ENCODE data around the gene DLST.

DLST gene

GRCh38 chr14:74881431-74882102, at the start of gene DLST:
Gene DLST (plus strand): TSS chr14:74881916. CDS start chr14:74881954, 38 bp downstream.
- peak; percentile 86 for DNase-seq

GRCh38 chr14:74832849-74833248, 48.9 kb upstream of the DLST start:
- no peak for DNase-seq

GRCh38 chr14:74834692-74835392, 46.9 kb upstream of the DLST start:
- DNase-seq: no peak

GRCh38 chr14:74835645-74836250, 46.0 kb upstream of the DLST start:
- no peak for DNase-seq

DNA sequence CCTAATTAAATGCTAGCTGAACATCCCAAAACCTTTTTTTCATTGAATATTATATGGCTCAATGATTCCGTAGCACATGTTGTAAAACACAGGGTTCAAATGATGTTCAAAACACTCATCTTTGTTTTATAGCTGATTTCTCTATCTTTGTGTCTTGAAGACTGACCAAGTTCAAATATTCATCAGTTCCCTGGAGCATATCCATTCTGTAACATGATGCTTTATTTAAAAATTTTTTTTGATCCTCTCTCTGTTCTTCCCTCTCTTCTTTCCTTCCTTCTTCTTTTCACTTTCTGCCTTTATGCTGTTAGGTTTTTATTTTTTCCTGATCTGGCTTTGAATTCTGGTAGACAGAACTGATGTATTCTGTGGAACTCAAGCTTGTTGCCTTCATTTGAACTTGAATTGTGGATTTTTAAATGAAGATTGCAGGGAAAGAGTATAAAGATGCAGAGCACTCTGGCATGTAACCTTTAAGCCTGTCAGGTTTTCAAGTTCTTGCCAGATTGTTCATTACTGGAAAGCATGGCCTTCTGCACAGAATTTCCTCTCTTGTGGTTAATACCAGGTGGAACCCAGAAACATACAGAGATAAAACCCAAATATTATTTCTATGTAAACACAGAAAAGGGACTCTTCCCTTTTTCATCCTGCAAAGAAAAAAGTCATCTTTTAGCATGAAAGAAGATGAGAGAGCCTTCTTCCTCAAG, 45.3 kb upstream of the DLST start:
- DNase-seq: no peak

GRCh38 chr14:74838166-74838565, 43.5 kb upstream of the DLST start:
- DNase-seq: no peak

DNA sequence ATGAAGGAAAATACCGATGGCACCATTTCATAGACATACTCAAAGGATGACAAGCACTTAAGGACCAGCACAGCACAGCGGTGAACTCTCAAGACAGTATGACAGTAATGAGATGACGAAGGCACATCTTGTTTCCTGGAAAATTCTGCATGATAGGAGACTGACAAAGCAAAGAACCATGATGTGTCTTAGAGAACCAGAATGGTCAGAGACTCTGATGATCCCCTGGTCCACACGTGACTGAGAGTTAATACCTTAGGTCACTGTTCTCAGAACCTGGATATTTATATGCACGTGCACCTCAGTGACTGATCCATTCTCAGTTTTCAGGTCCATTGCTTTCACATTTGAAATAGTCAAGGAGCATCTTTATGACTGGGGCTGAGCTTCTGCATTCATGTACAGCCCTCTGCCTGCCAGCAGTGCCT, 41.1 kb upstream of the DLST start:
- no peak for DNase-seq

DNA sequence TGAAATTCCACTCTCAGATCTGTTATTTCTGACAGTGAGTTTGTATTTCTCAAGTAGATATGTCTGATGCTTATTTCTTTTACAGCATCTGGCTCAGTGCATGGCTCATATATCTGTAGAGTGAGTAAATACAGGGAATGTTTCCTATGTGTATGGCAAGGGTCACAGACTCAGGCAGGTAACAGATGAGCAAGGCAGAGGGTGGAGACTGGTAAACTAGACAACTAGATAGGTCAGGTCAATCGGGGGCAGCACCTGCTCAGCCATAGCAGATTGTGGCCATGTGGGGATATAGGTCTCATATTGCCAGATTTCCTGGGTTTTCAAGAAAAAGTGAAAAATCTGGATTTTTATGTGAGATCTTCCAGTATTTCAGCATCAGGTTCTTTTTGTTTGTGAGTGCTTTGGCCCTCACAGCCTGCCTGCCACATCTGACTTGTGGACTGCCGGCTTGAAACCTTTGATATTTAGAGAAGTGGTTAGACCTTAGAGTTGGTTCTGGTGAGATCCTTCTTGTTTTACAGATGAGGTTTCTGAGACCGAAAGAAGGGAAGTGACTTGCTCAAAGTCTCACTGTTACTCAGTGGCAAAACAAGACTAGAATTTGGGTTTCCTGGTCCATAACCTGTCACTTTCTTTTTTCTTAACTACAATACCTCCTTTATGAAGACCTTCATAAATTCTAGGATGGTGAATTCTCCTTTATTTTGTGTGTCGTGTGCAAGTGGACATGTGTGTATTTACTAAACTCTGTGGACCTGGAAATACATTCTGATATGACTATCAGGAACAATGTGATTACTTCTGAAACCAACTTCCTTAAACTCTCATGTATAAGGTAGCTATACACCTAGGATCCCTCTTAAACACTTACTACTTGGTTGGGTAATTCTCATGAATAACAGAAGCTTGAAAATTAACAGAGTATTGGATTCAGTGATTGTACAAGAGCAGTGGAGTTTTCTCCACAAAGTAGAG, 40.2 kb upstream of the DLST start:
- no peak for DNase-seq

DNA sequence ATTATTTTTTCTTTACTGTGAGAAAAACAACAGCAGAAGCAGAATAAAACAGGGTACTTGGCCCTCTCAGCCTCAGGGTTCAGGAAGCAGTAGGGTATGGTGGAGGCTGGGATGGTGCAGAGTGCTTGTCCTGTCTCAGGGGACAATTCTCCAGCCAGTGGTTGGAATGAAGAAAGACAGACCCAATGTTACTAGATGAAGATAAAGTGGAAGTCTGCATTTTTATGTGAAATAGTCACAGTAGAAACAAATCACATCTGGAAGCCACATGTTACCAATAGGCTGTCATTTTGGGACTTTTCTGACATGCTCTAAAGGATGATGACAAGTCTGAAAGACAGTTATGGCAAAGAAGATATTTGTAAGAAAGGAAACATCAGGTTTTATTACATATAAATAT, 38.1 kb upstream of the DLST start:
- no peak for DNase-seq

DNA sequence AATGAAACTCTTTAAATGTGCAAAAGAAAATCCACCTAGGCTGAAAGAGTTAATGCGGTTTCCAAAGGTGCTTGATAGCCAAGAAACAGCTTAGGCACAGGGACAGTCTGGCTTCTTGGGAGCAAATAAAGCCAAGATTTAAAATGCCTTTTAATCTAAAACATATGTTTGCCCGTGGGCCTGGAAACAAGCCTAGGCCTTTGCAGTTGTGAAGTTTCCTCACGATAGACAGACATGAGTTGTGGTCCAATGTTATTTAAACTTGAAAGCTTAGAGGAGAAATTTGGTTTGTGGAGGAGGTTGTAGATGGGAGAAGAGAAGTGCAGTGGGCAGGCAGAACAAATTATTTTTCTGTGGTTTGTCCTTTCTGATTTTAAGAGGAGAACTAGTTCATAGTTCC, 35.5 kb upstream of the DLST start:
- DNase-seq: no peak

GRCh38 chr14:74846968-74847665, 34.6 kb upstream of the DLST start:
- DNase-seq: no peak

GRCh38 chr14:74848768-74849167, 32.9 kb upstream of the DLST start:
- no peak for DNase-seq

DNA sequence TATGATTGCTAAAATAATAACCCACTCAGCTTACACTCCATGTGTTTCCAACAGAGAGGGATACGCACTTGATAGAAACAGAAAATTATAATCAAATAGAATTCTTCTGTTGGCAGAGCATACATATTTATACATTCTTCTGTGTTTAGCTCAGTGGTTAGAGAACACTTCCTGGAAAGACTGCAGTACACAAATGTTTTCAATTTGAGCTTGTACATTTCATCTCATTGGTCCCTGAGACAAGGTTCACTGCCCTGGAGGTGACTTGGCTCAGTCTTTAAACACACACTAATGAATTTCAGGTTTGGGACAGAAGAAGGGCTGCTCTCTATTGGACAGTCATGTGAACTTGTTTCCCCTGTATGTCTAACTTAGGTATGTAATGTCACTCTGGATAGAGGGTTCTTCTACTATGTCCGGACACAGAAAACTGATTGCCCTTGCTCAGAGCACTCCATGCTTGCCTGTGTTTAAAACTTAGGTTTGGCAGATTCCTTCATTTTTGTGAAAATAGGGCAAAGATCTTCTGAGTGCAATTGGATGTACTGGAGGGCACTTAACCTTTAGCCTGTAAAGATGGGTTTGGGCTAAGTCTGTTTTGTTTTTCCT, 28.7 kb upstream of the DLST start:
- DNase-seq: no peak

DNA sequence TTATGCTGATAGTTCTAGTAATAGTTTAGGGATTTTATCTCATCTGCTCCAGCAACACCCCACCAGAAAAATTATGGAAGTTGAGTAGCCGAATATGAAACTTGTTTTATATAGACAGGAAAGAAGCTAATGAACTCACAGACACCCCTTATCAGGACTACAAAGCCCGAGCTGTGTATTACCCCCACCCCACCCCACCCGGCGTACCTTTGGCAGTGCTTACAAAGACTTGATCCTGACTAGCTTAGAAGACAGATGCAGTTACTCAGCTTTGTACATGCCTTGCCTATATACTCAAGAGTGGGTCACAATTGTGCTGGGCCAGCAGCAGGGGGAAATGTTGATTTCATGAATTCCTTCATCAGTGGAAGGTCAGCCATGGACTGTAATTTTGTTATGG, 28.1 kb upstream of the DLST start:
- no peak for DNase-seq

DNA sequence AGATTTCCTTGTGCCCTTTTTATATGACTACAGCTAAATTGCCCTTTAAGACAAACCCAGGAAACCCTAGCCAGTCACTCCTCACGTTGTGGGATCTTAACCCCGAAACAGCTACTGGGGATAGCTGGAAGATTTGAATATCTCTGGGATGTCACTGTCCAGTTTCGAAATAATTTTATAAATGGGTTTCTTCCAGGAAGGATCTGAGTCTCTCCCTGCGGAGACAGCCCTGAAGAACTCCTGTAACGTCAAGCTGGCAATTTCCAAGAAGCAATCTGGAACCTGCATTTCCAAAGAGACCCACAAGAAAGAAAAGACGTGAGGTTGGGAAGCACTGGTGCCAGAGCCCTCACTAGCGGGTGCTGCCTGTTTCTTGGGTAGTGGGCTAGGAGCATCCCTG, 26.7 kb upstream of the DLST start:
- no peak for DNase-seq

DNA sequence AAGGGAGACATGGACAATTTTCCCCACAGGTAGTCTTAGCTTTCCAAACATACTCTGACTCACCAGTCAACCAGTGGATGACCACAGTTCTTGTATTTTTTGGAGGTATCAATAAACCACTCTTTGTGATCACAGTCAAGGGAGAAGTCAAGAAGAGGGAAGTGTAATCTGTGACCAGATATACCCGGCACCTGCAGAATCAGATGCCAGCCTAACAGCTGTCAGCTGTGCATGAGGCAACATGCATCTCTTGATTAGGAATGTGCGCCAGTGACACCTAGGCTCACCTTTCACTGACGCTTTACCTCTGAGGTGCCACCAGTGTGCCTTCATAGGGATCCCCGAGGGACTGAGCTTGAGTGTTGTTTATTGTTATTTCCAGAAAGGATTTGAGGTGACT, 25.8 kb upstream of the DLST start:
- DNase-seq: no peak

DNA sequence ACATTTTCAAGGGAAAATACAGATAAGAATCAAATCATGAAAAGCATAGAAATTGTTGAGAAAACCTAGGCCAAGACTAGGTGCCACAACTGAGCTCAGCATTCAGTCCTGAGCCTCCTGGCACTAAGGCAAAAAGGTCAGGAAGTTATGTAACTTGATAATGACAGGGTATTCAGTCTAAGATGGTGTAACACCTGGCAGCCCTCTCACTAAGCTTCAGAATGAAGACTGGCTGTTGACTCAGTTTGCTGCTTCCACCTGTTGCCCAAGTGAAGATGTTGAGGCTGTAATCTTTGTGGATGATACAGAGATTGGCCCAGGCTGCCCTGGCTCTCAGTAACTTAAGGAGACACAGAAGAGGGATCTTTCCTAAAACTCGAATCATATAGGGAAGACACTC, 25.4 kb upstream of the DLST start:
- DNase-seq: no peak

DNA sequence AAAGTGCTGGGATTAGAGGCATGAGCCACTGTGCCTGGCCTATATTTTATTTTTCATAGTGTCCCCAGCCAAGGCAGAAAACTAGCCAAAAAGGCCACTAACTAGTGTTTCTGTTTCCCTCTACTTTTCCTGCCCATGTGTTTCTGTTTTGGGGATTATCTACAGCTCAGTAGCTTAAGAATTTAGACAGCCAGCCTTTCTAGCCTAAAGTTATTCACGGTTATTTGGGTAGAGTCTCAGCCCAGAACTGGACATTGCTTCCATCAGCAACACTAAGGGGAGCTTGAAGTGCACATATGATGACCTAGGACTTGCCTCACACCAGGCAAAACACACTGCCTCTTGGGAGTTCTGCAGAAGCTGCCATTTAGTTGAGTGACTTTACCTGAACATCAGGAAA, 23.7 kb upstream of the DLST start:
- no peak for DNase-seq

DNA sequence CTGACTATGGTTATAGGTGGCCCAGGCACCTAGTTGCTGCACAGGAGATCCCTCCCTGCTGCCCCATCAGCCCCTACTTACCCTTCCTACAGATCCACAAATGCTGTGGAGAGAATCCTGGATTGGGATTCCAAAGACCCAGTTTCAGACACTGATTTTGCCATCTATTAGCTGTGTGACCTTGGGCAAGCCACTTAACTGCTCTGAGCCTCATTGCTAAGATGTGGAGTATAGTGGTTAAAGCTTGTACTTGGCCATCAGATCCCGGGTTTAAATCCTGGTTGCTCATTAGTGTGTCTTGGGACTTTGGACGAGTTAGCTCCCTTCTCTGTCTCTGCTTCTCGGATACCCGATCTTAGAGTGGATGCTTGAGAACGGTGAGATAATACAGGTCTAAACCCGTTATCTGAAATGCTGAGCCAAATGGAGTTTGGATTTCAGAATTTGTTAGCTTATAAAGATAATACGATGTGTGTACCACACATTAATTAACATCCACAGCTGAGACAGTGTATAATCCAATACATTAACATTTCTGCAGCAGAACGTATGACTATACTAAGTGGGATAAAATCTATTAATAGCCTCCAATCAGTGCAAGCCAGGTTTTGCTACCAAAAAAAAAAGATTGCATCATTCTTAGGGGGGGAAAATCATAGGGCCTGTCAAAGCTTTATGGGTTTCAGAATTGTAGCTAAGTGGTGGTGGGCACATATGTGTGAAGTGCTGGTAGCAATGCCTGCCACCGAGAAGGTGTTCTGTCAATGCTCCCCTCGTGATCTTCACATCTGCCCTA, 21.8 kb upstream of the DLST start:
- DNase-seq: no peak
